ENCODE measurements around the gene ATXN3L.

ATXN3L gene

GRCh38 chrX:13340182-13340791 is 20.4 kb upstream of the ATXN3L start:
- no peak for DNase-seq (ENCODE audit: extremely low spot score)
- POLR2A ChIA-PET, result no interaction called here
- TF ChIP-seq FOXK2 (IDR thresholded peaks at IDR 0.05) (no peak), FOXA1 (IDR thresholded peaks at IDR 0.05) (no peak), HDGF (IDR thresholded peaks at IDR 0.05; ENCODE audit: borderline replicate concordance) (no peak), ELF4 (IDR thresholded peaks at IDR 0.05) (no peak), SUZ12 (IDR thresholded peaks at IDR 0.05) (no peak), L3MBTL2 (conservative IDR thresholded peaks at IDR 0.05) (no peak), SP1 (IDR thresholded peaks at IDR 0.05) (no peak), FOXM1 (IDR thresholded peaks at IDR 0.05; ENCODE audit: borderline replicate concordance) (no peak), LEF1 (IDR thresholded peaks at IDR 0.05; ENCODE audit: borderline replicate concordance) (no peak), PKNOX1 (IDR thresholded peaks at IDR 0.05) (no peak), CTBP1 (IDR thresholded peaks at IDR 0.05; ENCODE audit: borderline replicate concordance) (no peak), ZNF384 (IDR thresholded peaks at IDR 0.05) (no peak), ARNT (IDR thresholded peaks at IDR 0.05) (no peak), TARDBP (IDR thresholded peaks at IDR 0.05) (no peak), NFRKB (IDR thresholded peaks at IDR 0.05) (no peak), BHLHE40 (IDR thresholded peaks at IDR 0.05; ENCODE audit: borderline replicate concordance) (no peak)
- CTCF ChIA-PET, result no interaction called here

- ChIA-PET CTCF (interaction anchor here (0.6 kb wide), 1 partner anchor 322 kb away, joined by 3 read pairs; no protein-coding TSS in a partner anchor), POLR2A (no interaction called here)
- no peak for TF ChIP-seq CTBP1 (IDR thresholded peaks at IDR 0.05; ENCODE audit: borderline replicate concordance)
- no peak for DNase-seq (ENCODE audit: extremely low spot score)
Observed at GRCh38 chrX:13339607-13340006, 19.8 kb upstream of the ATXN3L start.

- TF ChIP-seq SP1 (IDR thresholded peaks at IDR 0.05) (no peak), TARDBP (IDR thresholded peaks at IDR 0.05) (no peak), L3MBTL2 (conservative IDR thresholded peaks at IDR 0.05) (no peak), CTBP1 (IDR thresholded peaks at IDR 0.05; ENCODE audit: borderline replicate concordance) (no peak)
- POLR2A ChIA-PET, result no interaction called here
- DNase-seq (ENCODE audit: extremely low spot score), result no peak
- CTCF ChIA-PET, result interaction anchor here (0.6 kb wide), 1 partner anchor 323 kb away, joined by 3 read pairs; no protein-coding TSS in a partner anchor
Observed at GRCh38 chrX:13338996-13339515, 19.2 kb upstream of the ATXN3L start.

GRCh38 chrX:13334491-13334890 is 14.6 kb upstream of the ATXN3L start:
- DNase-seq (ENCODE audit: extremely low spot score), result no peak
- no peak for TF ChIP-seq FOXK2 (IDR thresholded peaks at IDR 0.05)
- TF ChIP-seq SP1 (IDR thresholded peaks at IDR 0.05), result no peak
- TF ChIP-seq PKNOX1 (IDR thresholded peaks at IDR 0.05), result no peak
- no peak for TF ChIP-seq ELF4 (IDR thresholded peaks at IDR 0.05)
- TF ChIP-seq HDGF (IDR thresholded peaks at IDR 0.05; ENCODE audit: borderline replicate concordance), result no peak
- TF ChIP-seq LEF1 (IDR thresholded peaks at IDR 0.05; ENCODE audit: borderline replicate concordance), result no peak
- no peak for TF ChIP-seq L3MBTL2 (conservative IDR thresholded peaks at IDR 0.05)
- TF ChIP-seq FOXA1 (IDR thresholded peaks at IDR 0.05), result no peak
- TF ChIP-seq ARNT (IDR thresholded peaks at IDR 0.05), result no peak
- no peak for TF ChIP-seq CTBP1 (IDR thresholded peaks at IDR 0.05; ENCODE audit: borderline replicate concordance)
- no peak for TF ChIP-seq SUZ12 (IDR thresholded peaks at IDR 0.05)
- TF ChIP-seq FOXM1 (IDR thresholded peaks at IDR 0.05; ENCODE audit: borderline replicate concordance), result no peak
- no peak for TF ChIP-seq ZNF384 (IDR thresholded peaks at IDR 0.05)
- TF ChIP-seq NFRKB (IDR thresholded peaks at IDR 0.05), result no peak
- POLR2A ChIA-PET, result no interaction called here
- CTCF ChIA-PET, result interaction anchor here (0.6 kb wide), 1 partner anchor 99 kb away, joined by 10 read pairs; no protein-coding TSS in a partner anchor

GRCh38 chrX:13330446-13330845 is 10.6 kb upstream of the ATXN3L start:
- no peak for DNase-seq (ENCODE audit: extremely low spot score)
- TF ChIP-seq L3MBTL2 (conservative IDR thresholded peaks at IDR 0.05), result no peak
- TF ChIP-seq FOXA1 (IDR thresholded peaks at IDR 0.05), result no peak
- no peak for TF ChIP-seq ELF4 (IDR thresholded peaks at IDR 0.05)
- TF ChIP-seq BHLHE40 (IDR thresholded peaks at IDR 0.05; ENCODE audit: borderline replicate concordance), result no peak
- no peak for TF ChIP-seq ARNT (IDR thresholded peaks at IDR 0.05)
- TF ChIP-seq FOXM1 (IDR thresholded peaks at IDR 0.05; ENCODE audit: borderline replicate concordance), result no peak
- TF ChIP-seq NFRKB (IDR thresholded peaks at IDR 0.05), result no peak
- TF ChIP-seq SP1 (IDR thresholded peaks at IDR 0.05), result no peak
- TF ChIP-seq TARDBP (IDR thresholded peaks at IDR 0.05), result no peak
- TF ChIP-seq LEF1 (IDR thresholded peaks at IDR 0.05; ENCODE audit: borderline replicate concordance), result no peak
- TF ChIP-seq PKNOX1 (IDR thresholded peaks at IDR 0.05), result no peak
- no peak for TF ChIP-seq CTBP1 (IDR thresholded peaks at IDR 0.05; ENCODE audit: borderline replicate concordance)
- no peak for TF ChIP-seq HDGF (IDR thresholded peaks at IDR 0.05; ENCODE audit: borderline replicate concordance)
- TF ChIP-seq SUZ12 (IDR thresholded peaks at IDR 0.05), result no peak
- ChIA-PET CTCF (no interaction called here), POLR2A (no interaction called here)

- no peak for DNase-seq (ENCODE audit: extremely low spot score)
- ChIA-PET CTCF (interaction anchor here (1.1 kb wide), 1 partner anchor 381 kb away, joined by 4 read pairs; no protein-coding TSS in a partner anchor), POLR2A (no interaction called here)
- TF ChIP-seq ZNF384 (IDR thresholded peaks at IDR 0.05), result no peak
- no peak for TF ChIP-seq BHLHE40 (IDR thresholded peaks at IDR 0.05; ENCODE audit: borderline replicate concordance)
- TF ChIP-seq LEF1 (IDR thresholded peaks at IDR 0.05; ENCODE audit: borderline replicate concordance), result no peak
- no peak for TF ChIP-seq HDGF (IDR thresholded peaks at IDR 0.05; ENCODE audit: borderline replicate concordance)
Observed at GRCh38 chrX:13327666-13328065, 7.8 kb upstream of the ATXN3L start.

All from HEK293T (cell line).